Neural cell (in vitro differentiated cells): ENCODE measurements around the gene TMEM174. TPM values are rescaled to one million over a fixed set of nuclear protein-coding genes. Genes with fewer than 3 reads are reported as not detected.

ENCODE experiments used
- H2AFZ ChIP-seq: fragments of 200-600, 300-800 bp; sonication (generic), shearing (Covaris generic); 2 replicates; pipeline ENCODE4 v1.6.0; 2014; ENCODE audit warnings: low read depth, mild to moderate bottlenecking, antibody characterized with exemption, low read length, moderate library complexity
- H3F3A ChIP-seq: fragments of 200-600 bp; shearing (Covaris generic); 2 replicates; pipeline ENCODE4 v1.6.1; 2016; ENCODE audit warnings: mild to moderate bottlenecking, moderate library complexity, mixed read lengths, antibody characterized with exemption, low read length; ENCODE audit not compliant: insufficient read depth, poor library complexity, severe bottlenecking
- H3K27ac ChIP-seq: fragments of 200-600, 300-800 bp; sonication (generic), shearing (Covaris generic); 2 replicates; pipeline ENCODE4 v1.5.1; 2014; ENCODE audit warnings: mild to moderate bottlenecking, low read length, moderate library complexity
- H3K27me3 ChIP-seq: fragments of 300-800, 200-600 bp; sonication (generic), shearing (Covaris generic); 2 replicates; pipeline ENCODE4 v1.6.0; 2014; ENCODE audit warnings: mild to moderate bottlenecking, low read depth, low read length, moderate library complexity; ENCODE audit not compliant: insufficient read depth
- H3K36me3 ChIP-seq: fragments of 300-800, 200-600 bp; sonication (generic), shearing (Covaris generic); 2 replicates; pipeline ENCODE4 v1.5.1; 2014; ENCODE audit warnings: mild to moderate bottlenecking, antibody characterized with exemption, low read length, moderate library complexity; ENCODE audit not compliant: insufficient read depth
- H3K4me2 ChIP-seq: fragments of 300-800, 200-600 bp; sonication (generic), shearing (Covaris generic); 2 replicates; pipeline ENCODE4 v1.6.0; 2014; ENCODE audit warnings: mild to moderate bottlenecking, low read length
- H3K4me3 ChIP-seq: fragments of 300-800, 200-600 bp; sonication (generic), shearing (Covaris generic); 2 replicates; pipeline ENCODE4 v1.5.1; 2014; ENCODE audit warnings: mild to moderate bottlenecking, low read length, moderate library complexity
- H3K79me2 ChIP-seq: fragments of 200-600 bp; shearing (Covaris generic); replicated peaks from 2 replicates; pipeline ENCODE4 v1.6.0; 2014; ENCODE audit warnings: mild to moderate bottlenecking, low read length, moderate library complexity; ENCODE audit not compliant: insufficient read depth
- H3K9ac ChIP-seq: fragments of 300-800, 200-600 bp; sonication (generic), shearing (Covaris generic); 2 replicates; pipeline ENCODE4 v1.6.1; 2016; ENCODE audit warnings: mild to moderate bottlenecking, low read length, mixed read lengths
- H3K9me2 ChIP-seq: fragments of 200-600 bp; shearing (Covaris generic); 2 replicates; pipeline ENCODE4 v1.6.1; 2016; ENCODE audit warnings: mild to moderate bottlenecking, low read length, mixed read lengths; ENCODE audit not compliant: insufficient read depth
- H3K9me3 ChIP-seq: fragments of 200-600, 300-800 bp; sonication (generic), shearing (Covaris generic); 2 replicates; pipeline ENCODE4 v1.6.1; 2016; ENCODE audit warnings: mild to moderate bottlenecking, mixed run types, low read length, moderate library complexity, mixed read lengths
- H4K20me1 ChIP-seq: fragments of 200-600 bp; shearing (Covaris generic); 2 replicates; pipeline ENCODE4 v1.6.1; 2016; ENCODE audit warnings: mild to moderate bottlenecking, mixed run types; ENCODE audit not compliant: insufficient read depth
- CTCF ChIP-seq: fragments of 450-650 bp; IDR thresholded peaks from 2 replicates; pipeline ENCODE4 v1.5.1; 2014; ENCODE audit warnings: antibody characterized with exemption, mild to moderate bottlenecking, moderate library complexity; ENCODE audit not compliant: poor library complexity, severe bottlenecking
- EP300 ChIP-seq: fragments of 450-650 bp; conservative IDR thresholded peaks from 2 replicates; pipeline ENCODE4 v1.6.1; 2014; ENCODE audit warnings: antibody characterized with exemption, mild to moderate bottlenecking, moderate library complexity; ENCODE audit not compliant: poor library complexity, severe bottlenecking
- EZH2 ChIP-seq: fragments of 200-600, 300-800 bp; shearing (Covaris generic), sonication (generic); IDR thresholded peaks from 2 replicates; pipeline ENCODE4 v1.6.1; 2014; ENCODE audit warnings: antibody characterized with exemption, low read length, borderline replicate concordance, mild to moderate bottlenecking; ENCODE audit not compliant: insufficient read depth, poor library complexity, severe bottlenecking
- MXI1 ChIP-seq: fragments of 450-650 bp; conservative IDR thresholded peaks from 2 replicates; pipeline ENCODE4 v1.6.1; 2014; ENCODE audit warnings: antibody characterized with exemption, mild to moderate bottlenecking; ENCODE audit not compliant: poor library complexity, severe bottlenecking
- POLR2AphosphoS5 ChIP-seq: IDR thresholded peaks from 2 replicates; pipeline ENCODE4 v1.6.1; 2012
- RAD21 ChIP-seq: fragments of 450-650 bp; conservative IDR thresholded peaks from 2 replicates; pipeline ENCODE4 v1.6.1; 2014; ENCODE audit warnings: antibody characterized with exemption, mild to moderate bottlenecking, moderate library complexity
- REST ChIP-seq: IDR thresholded peaks from 2 replicates; pipeline ENCODE4 v1.6.1; 2012; ENCODE audit warnings: borderline replicate concordance
- SMC3 ChIP-seq: fragments of 450-650 bp; conservative IDR thresholded peaks from 2 replicates; pipeline ENCODE4 v1.6.1; 2014; ENCODE audit warnings: antibody characterized with exemption, mild to moderate bottlenecking, moderate library complexity; ENCODE audit not compliant: poor library complexity
- TAF1 ChIP-seq: IDR thresholded peaks from 2 replicates; pipeline ENCODE4 v1.6.1; 2012; ENCODE audit warnings: low read depth
- polyA plus RNA-seq: library from polyadenylated mRNA; depleted of rRNA; stranded (reverse); fragments of >200 nt; gene quantifications from 2 replicates; pipeline ENCODE4 v1.2.3, GENCODE V29; 2014

Gene TMEM174
- polyA plus RNA-seq, 1 donor from 2014 or later = not detected

GRCh38 chr5:73176250-73176649 lies 3.3 kb downstream of the TMEM174 start:
- Histone ChIP-seq H3K27me3 (no peaks in the 10 kb centered on the region), H2AFZ (no peak overlapping the region), H3K9me3 (no peaks in the 10 kb centered on the region), H3K36me3 (no peaks in the 10 kb centered on the region), H3K4me2 (no peak overlapping the region), H3K9ac (no peak overlapping the region), H3K79me2 (no peaks in the 10 kb centered on the region), H3K4me3 (no peak overlapping the region), H3K27ac (no peak overlapping the region), H3F3A (no peaks in the 10 kb centered on the region), H3K9me2 (no peaks in the 10 kb centered on the region), H4K20me1 (no peaks in the 10 kb centered on the region)
- TF ChIP-seq SMC3 (no peak), MXI1 (no peak), RAD21 (no peak)

- Histone ChIP-seq H3K4me3 (no peak overlapping the region), H3K79me2 (no peaks in the 10 kb centered on the region), H4K20me1 (no peaks in the 10 kb centered on the region), H3K27ac (no peak overlapping the region), H2AFZ (no peak overlapping the region), H3K9me2 (no peaks in the 10 kb centered on the region), H3F3A (no peaks in the 10 kb centered on the region), H3K36me3 (no peaks in the 10 kb centered on the region), H3K9ac (no peak overlapping the region), H3K27me3 (no peaks in the 10 kb centered on the region), H3K9me3 (no peaks in the 10 kb centered on the region), H3K4me2 (no peak overlapping the region)
- TF ChIP-seq CTCF = no peak
- TF ChIP-seq SMC3 = no peak
- no peak for TF ChIP-seq EP300
- TF ChIP-seq RAD21 = no peak
- TF ChIP-seq MXI1 = no peak
- no peak for TF ChIP-seq TAF1
- TF ChIP-seq REST = no peak
- no peak for TF ChIP-seq EZH2
Observed at GRCh38 chr5:73178265-73178664, 5.3 kb downstream of the TMEM174 start.

- no peaks in the 10 kb centered on the region for H3K36me3 ChIP-seq
- H3K27ac ChIP-seq = no peak overlapping the region
- H3K9me3 ChIP-seq = no peaks in the 10 kb centered on the region
- H3K27me3 ChIP-seq = no peaks in the 10 kb centered on the region
- TF ChIP-seq TAF1 = no peak
- no peak for TF ChIP-seq POLR2AphosphoS5
- TF ChIP-seq EZH2 = no peak
- no peak for TF ChIP-seq EP300
- no peak for TF ChIP-seq SMC3
- no peak for TF ChIP-seq CTCF
- no peak for TF ChIP-seq MXI1
- no peak for TF ChIP-seq RAD21
- TF ChIP-seq REST = no peak
- no peak overlapping the region for H3K4me2 ChIP-seq
- H3F3A ChIP-seq = no peaks in the 10 kb centered on the region
- no peaks in the 10 kb centered on the region for H4K20me1 ChIP-seq
- H3K79me2 ChIP-seq = no peaks in the 10 kb centered on the region
- H3K9me2 ChIP-seq = no peaks in the 10 kb centered on the region
- H3K9ac ChIP-seq = no peak overlapping the region
- no peak overlapping the region for H3K4me3 ChIP-seq
- H2AFZ ChIP-seq = no peak overlapping the region
Observed at GRCh38 chr5:73179730-73180129, 6.7 kb downstream of the TMEM174 start.
